Measurements from ENCODE around the gene LATS2. TPM values are rescaled to one million over a fixed set of nuclear protein-coding genes. Genes with fewer than 3 reads are reported as not detected.

LATS2 gene
- total and polyA plus RNA-seq, 2 of the 8 experiments (the other 6 are each of a cell fraction or from before 2014, with no cell fraction given): 8.3 to 26.2 TPM

DNA sequence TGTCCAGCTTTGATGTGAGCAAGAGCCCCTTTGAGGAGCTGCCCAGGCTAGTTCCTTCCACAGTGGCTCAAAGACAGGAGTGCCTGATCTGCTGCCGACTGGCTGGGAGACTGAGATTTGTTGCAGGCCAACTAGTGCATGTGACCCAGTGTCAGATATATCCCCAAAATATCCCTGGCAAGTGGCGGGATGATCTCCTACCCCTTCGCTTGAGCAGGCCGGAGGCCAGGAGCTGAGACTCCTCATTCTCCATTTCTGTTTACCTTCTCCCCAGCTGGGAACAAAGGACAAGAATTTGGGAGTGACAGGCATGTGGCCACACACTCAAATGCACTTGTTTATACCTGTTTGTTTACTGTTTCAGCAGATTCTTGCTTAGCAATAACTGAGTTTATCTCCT is 121.7 kb downstream of the LATS2 start:
- DNase-seq (ENCODE audit: low read depth in 1 of 2, low spot score in 2 of 2): no peak
- no peaks in the 10 kb centered on the region for H3K36me3 ChIP-seq (ENCODE audit: control insufficient read depth in 2 of 4, insufficient read depth in 4 of 4, low read length in 3 of 4)
- peak overlapping the region; percentile 43; the same call in 1 of the 2 replicates for H2BK12ac ChIP-seq (ENCODE audit: low read depth, low read length)
- H2BK5ac ChIP-seq (ENCODE audit: low read depth, low read length): peak overlapping the region; percentile 75; the same call in 1 of the 2 replicates
- 92% methylated on average over 4 of the region's 4 CpGs; no CpG with 5 or more reads in 1 of the 2 experiments for whole genome bisulfite sequencing, 2 experiments (ENCODE audit: extremely low coverage in 1 of 2, insufficient coverage in 1 of 2, insufficient read length in 1 of 2, insufficient replicate concordance in 2 of 2, low coverage in 1 of 2, low lambda C conversion rate in 2 of 2, missing lambda C conversion rate in 1 of 2)
- no peaks in the 10 kb centered on the region for H3K9me3 ChIP-seq (ENCODE audit: insufficient read depth in 2 of 2, low read depth in 1 of 2, low read length in 1 of 2)
- H3K56ac ChIP-seq (replicated peaks; ENCODE audit: insufficient read length, low read depth, low read length): no peak overlapping the region
- no peak for FAIRE-seq
- H3K4me1 ChIP-seq (replicated peaks in 1 of 4; ENCODE audit: control insufficient read depth in 3 of 4, insufficient read depth in 4 of 4, low read length in 3 of 4): peaks cover 0 to 3% (median under 1%) of the 10 kb centered on the region in 4 experiments; a peak in 1 of 7 replicates
- peak overlapping the region; percentile 88 for H2AFZ ChIP-seq (ENCODE audit: low read length)
- H3K27me3 ChIP-seq (replicated peaks in 1 of 4; ENCODE audit: control insufficient read depth in 3 of 4, extremely low read depth in 1 of 4, insufficient read depth in 3 of 4, low read length in 3 of 4): no peaks in the 10 kb centered on the region
- H4K8ac ChIP-seq (ENCODE audit: extremely low read depth, insufficient read depth, low read length): no peak overlapping the region
- no peaks in the 10 kb centered on the region for H4K20me1 ChIP-seq (replicated peaks in 1 of 2; ENCODE audit: control insufficient read depth in 1 of 2, insufficient read depth in 2 of 2, low read length in 2 of 2)
- H2BK120ac ChIP-seq (replicated peaks; ENCODE audit: low read depth, low read length): no peak overlapping the region
- H3K79me2 ChIP-seq (ENCODE audit: control insufficient read depth in 1 of 2, insufficient read depth in 2 of 2, low read length in 2 of 2): no peaks in the 10 kb centered on the region
- H3K14ac ChIP-seq (ENCODE audit: insufficient read length): no peak overlapping the region
- H3K4me2 ChIP-seq (ENCODE audit: insufficient read depth in 1 of 2, low read depth in 2 of 2, low read length in 2 of 2): no peak overlapping the region
- ChIA-PET CTCF (ENCODE audit: partially characterized antibody) (interaction anchor here (1.0 kb wide), 1 partner anchor 13 kb away, joined by 3 read pairs; no protein-coding TSS in a partner anchor), POLR2A (ENCODE audit: partially characterized antibody) (no interaction called here)
- H3K9ac ChIP-seq (replicated peaks in 1 of 4; ENCODE audit: extremely low read depth in 1 of 4, low read depth in 3 of 4, low read length in 3 of 4): no peak overlapping the region
- no peak overlapping the region for H4K5ac ChIP-seq (ENCODE audit: insufficient read length, low read depth, low read length)
- H3K27ac ChIP-seq (ENCODE audit: low read depth, low read length): no peak overlapping the region
- H3K79me1 ChIP-seq (ENCODE audit: low read depth, low read length): no peaks in the 10 kb centered on the region
- H3K4ac ChIP-seq (replicated peaks; ENCODE audit: insufficient read length, low read depth, low read length): no peak overlapping the region
- H2AK5ac ChIP-seq (ENCODE audit: low read depth, low read length): no peak overlapping the region
- no peak overlapping the region for H3K23ac ChIP-seq (ENCODE audit: insufficient read length)
- peak overlapping the region; percentile 43; the same call in 1 of the 2 replicates for H2BK20ac ChIP-seq (ENCODE audit: low read length)
- peak overlapping the region; percentile 4; the same call in 1 of the 2 replicates for H3K18ac ChIP-seq (ENCODE audit: extremely low read depth, low read length)
- no peaks in the 10 kb centered on the region for H3K23me2 ChIP-seq (ENCODE audit: low read depth, low read length)
- TF ChIP-seq CREB1 (IDR thresholded peaks at IDR 0.05): no peak
- no peak overlapping the region for H3K4me3 ChIP-seq (ENCODE audit: extremely low read depth in 1 of 4, insufficient read depth in 2 of 4, low read depth in 3 of 4, low read length in 4 of 4)
- H2BK15ac ChIP-seq (ENCODE audit: low read length): no peak overlapping the region
- H4K91ac ChIP-seq (replicated peaks; ENCODE audit: insufficient read length, low read length): no peak overlapping the region
